GM06990 (cell line): ENCODE measurements around the gene OR6N1.

Experiments used
- DNase-seq: peaks from one replicate; pipeline ENCODE4 v3.0.0-alpha.2; 2011; ENCODE audit not compliant: insufficient read length; ENCODE audit errors: extremely low read depth
- H3K27me3 ChIP-seq: replicated peaks from 2 replicates; pipeline ENCODE4 v1.6.0; 2011; ENCODE audit warnings: low read length; ENCODE audit not compliant: control insufficient read depth, insufficient read depth
- H3K36me3 ChIP-seq: 2 replicates; pipeline ENCODE4 v1.5.1; 2011; ENCODE audit warnings: low read length; ENCODE audit not compliant: control insufficient read depth, insufficient read depth
- H3K4me3 ChIP-seq: replicated peaks from 2 replicates; pipeline ENCODE4 v1.5.1; 2011; ENCODE audit warnings: low read depth, mild to moderate bottlenecking, control low read depth, low read length
- CTCF ChIP-seq: IDR thresholded peaks from 2 replicates; pipeline ENCODE4 v1.5.1; 2011; ENCODE audit warnings: low read length, control low read depth, mild to moderate bottlenecking, inconsistent platforms; ENCODE audit not compliant: insufficient read depth, poor library complexity, severe bottlenecking

Gene OR6N1

GRCh38 chr1:158719664-158720063, 52.3 kb downstream of the OR6N1 start:
- no peak for TF ChIP-seq CTCF
- Histone ChIP-seq H3K4me3 (no peak overlapping the region), H3K27me3 (no peaks in the 10 kb centered on the region)

GRCh38 chr1:158717344-158717743, 54.7 kb downstream of the OR6N1 start:
- H3K27me3 ChIP-seq = no peaks in the 10 kb centered on the region
- no peaks in the 10 kb centered on the region for H3K36me3 ChIP-seq
- H3K4me3 ChIP-seq = no peak overlapping the region
- no peak for DNase-seq
- TF ChIP-seq CTCF = no peak

More at GRCh38 chr1:158719664-158720063, 52.3 kb downstream of the OR6N1 start:
- DNase-seq = no peak
- H3K36me3 ChIP-seq = no peaks in the 10 kb centered on the region

- peak; percentile 13 for DNase-seq
- TF ChIP-seq CTCF = no peak
- Histone ChIP-seq H3K36me3 (no peaks in the 10 kb centered on the region), H3K27me3 (no peaks in the 10 kb centered on the region), H3K4me3 (no peak overlapping the region)
These were observed 55.7 kb downstream of the OR6N1 start for GRCh38 chr1:158716335-158716734.

GRCh38 chr1:158714754-158715153, 57.2 kb downstream of the OR6N1 start:
- DNase-seq = no peak
- no peaks in the 10 kb centered on the region for H3K36me3 ChIP-seq
- H3K27me3 ChIP-seq = no peaks in the 10 kb centered on the region
- TF ChIP-seq CTCF = no peak
- no peak overlapping the region for H3K4me3 ChIP-seq
